GM23248 (cell line): ENCODE data around the gene PNMT. TPM values are rescaled to one million over a fixed set of nuclear protein-coding genes. Genes with fewer than 3 reads are reported as not detected.

Experiments used
- DNase-seq: peaks from one replicate; pipeline ENCODE4 v3.0.0-alpha.2; 2015
- H2AFZ ChIP-seq: fragments of 200-600 bp; sonication (generic); 2 replicates; pipeline ENCODE4 v1.6.1; 2016; ENCODE audit warnings: antibody characterized with exemption
- H3F3A ChIP-seq: fragments of 200-600 bp; sonication (generic); 2 replicates; pipeline ENCODE4 v1.6.1; 2016; ENCODE audit warnings: mild to moderate bottlenecking, antibody characterized with exemption, mixed run types; ENCODE audit not compliant: insufficient read depth
- H3K27ac ChIP-seq: fragments of 200-600 bp; sonication (generic); 2 replicates; pipeline ENCODE4 v1.5.1; 2016; ENCODE audit warnings: mild to moderate bottlenecking
- H3K27me3 ChIP-seq: fragments of 200-600 bp; sonication (generic); replicated peaks from 2 replicates; pipeline ENCODE4 v1.6.1; 2016; ENCODE audit warnings: mild to moderate bottlenecking; ENCODE audit not compliant: insufficient read depth
- H3K36me3 ChIP-seq: fragments of 200-600 bp; sonication (generic); 2 replicates; pipeline ENCODE4 v1.6.1; 2016; ENCODE audit warnings: low read depth, mild to moderate bottlenecking
- H3K4me1 ChIP-seq: fragments of 200-600 bp; sonication (generic); 2 replicates; pipeline ENCODE4 v1.6.1; 2016; ENCODE audit warnings: mild to moderate bottlenecking; ENCODE audit not compliant: insufficient read depth
- H3K4me2 ChIP-seq: fragments of 200-600 bp; sonication (generic); one replicate; pipeline ENCODE4 v1.6.1; 2016; ENCODE audit warnings: mild to moderate bottlenecking; ENCODE audit not compliant: unreplicated experiment
- H3K4me3 ChIP-seq: fragments of 200-600 bp; sonication (generic); 2 replicates; pipeline ENCODE4 v1.5.1; 2016; ENCODE audit warnings: mild to moderate bottlenecking
- H3K79me2 ChIP-seq: fragments of 200-600 bp; sonication (generic); 2 replicates; pipeline ENCODE4 v1.6.1; 2016; ENCODE audit warnings: mild to moderate bottlenecking; ENCODE audit not compliant: insufficient read depth
- H3K9ac ChIP-seq: fragments of 200-600 bp; sonication (generic); 2 replicates; pipeline ENCODE4 v1.6.1; 2016; ENCODE audit warnings: mild to moderate bottlenecking
- H3K9me2 ChIP-seq: fragments of 200-600 bp; sonication (generic); 2 replicates; pipeline ENCODE4 v1.6.1; 2016; ENCODE audit warnings: mixed run types, mild to moderate bottlenecking, moderate library complexity; ENCODE audit not compliant: insufficient read depth
- H3K9me3 ChIP-seq: fragments of 200-600 bp; sonication (generic); one replicate; pipeline ENCODE4 v1.6.1; 2017; ENCODE audit warnings: low read depth
- H4K20me1 ChIP-seq: fragments of 200-600 bp; sonication (generic); 2 replicates; pipeline ENCODE4 v1.6.0; 2016; ENCODE audit not compliant: insufficient read depth
- EZH2 ChIP-seq: fragments of 200-600 bp; sonication (generic); IDR thresholded peaks from 2 replicates; pipeline ENCODE4 v1.6.1; 2018; ENCODE audit warnings: antibody characterized with exemption, mild to moderate bottlenecking; ENCODE audit not compliant: insufficient read depth, poor library complexity, severe bottlenecking
- EZH2phosphoT487 ChIP-seq: fragments of 200-600 bp; sonication (generic); IDR thresholded peaks from 2 replicates; pipeline ENCODE4 v1.6.1; 2018; ENCODE audit warnings: antibody characterized with exemption, moderate library complexity, mild to moderate bottlenecking, low read depth; ENCODE audit not compliant: insufficient read depth
- WGBS, 2 experiments: methylation state at CpG; one replicate each; pipeline ENCODE4 v1.1.6; 2015 to 2017; ENCODE audit warnings: low lambda C conversion rate in 2 of 2, low coverage in 1 of 2; ENCODE audit errors: missing lambda C conversion rate in 2 of 2; 5-methylcytosine and 5-hydroxymethylcytosine counted together
- in situ Hi-C: fragments of 300-500 bp; cut with MboI; formaldehyde crosslinking; loops from 2 replicates; pipeline ENCODE4 v1.15.0; 2020
- polyA plus RNA-seq: library from polyadenylated mRNA; unstranded; fragments of >200 nt; fragmentation: Nextera tagmentation; extraction: Ambion mirVana; gene quantifications from 2 replicates; pipeline ENCODE4 v1.2.1, GENCODE V29; 2016
- total RNA-seq: library from RNA; depleted of rRNA; stranded (reverse); fragments of >200 nt; shearing (Covaris generic); gene quantifications from 2 replicates; pipeline ENCODE4 v1.2.3, GENCODE V29; 2014

Gene PNMT
- total and polyA plus RNA-seq, 2 experiments from 2014 or later = not detected

GRCh38 chr17:39699818-39700147, 31.5 kb downstream of the PNMT start, which contains the start of gene ERBB2:
TSS of gene ERBB2 (plus strand) at chr17:39700064. CDS start at chr17:39700239, 175 bp downstream.
- Histone ChIP-seq H4K20me1 (no peaks in the 10 kb centered on the region), H3F3A (no peaks in the 10 kb centered on the region), H3K4me3 (peak within 1 kb of the TSS; percentile 81), H3K9me2 (no peaks in the 10 kb centered on the region), H3K27ac (peak within 1 kb of the TSS; percentile 28; the same call in 1 of the 2 replicates), H3K4me2 (peak within 1 kb of the TSS; percentile 98), H3K9ac (peak within 1 kb of the TSS; percentile 85), H3K79me2 (peaks cover 58% of the 10 kb centered on the region), H3K9me3 (no peaks in the 10 kb centered on the region), H3K36me3 (no peaks in the 10 kb centered on the region), H3K4me1 (peaks cover 11% of the 10 kb centered on the region), H3K27me3 (no peaks in the 10 kb centered on the region), H2AFZ (peak within 1 kb of the TSS; percentile 97)
- in situ Hi-C loops = no loop called here
- peak; percentile 84 for DNase-seq
- TF ChIP-seq EZH2phosphoT487 (no peak), EZH2 (no peak)
- 1 to 3% methylated on average over 13 to 20 of the region's 20 CpGs for WGBS, 2 experiments

- Histone ChIP-seq H3K79me2 (peaks cover 64% of the 10 kb centered on the region), H3K27me3 (no peaks in the 10 kb centered on the region), H3F3A (no peaks in the 10 kb centered on the region), H3K4me1 (peaks cover 11% of the 10 kb centered on the region), H3K36me3 (no peaks in the 10 kb centered on the region), H4K20me1 (no peaks in the 10 kb centered on the region), H3K27ac (no peak overlapping the region), H3K9ac (peak overlapping the region; percentile 85), H3K9me3 (no peaks in the 10 kb centered on the region), H3K4me3 (peak overlapping the region; percentile 81), H2AFZ (peak overlapping the region; percentile 97), H3K4me2 (peak overlapping the region; percentile 98), H3K9me2 (no peaks in the 10 kb centered on the region)
- in situ Hi-C loops = no loop called here
- TF ChIP-seq EZH2 (no peak), EZH2phosphoT487 (no peak)
- DNase-seq = peak; percentile 64
- 1 to 2% methylated on average over 42 to 51 of the region's 57 CpGs for WGBS, 2 experiments
Observed at GRCh38 chr17:39700148-39700987, 32.1 kb downstream of the PNMT start.

GRCh38 chr17:39701012-39701783, 32.9 kb downstream of the PNMT start:
- DNase-seq = no peak
- Histone ChIP-seq H3K27me3 (no peaks in the 10 kb centered on the region), H4K20me1 (no peaks in the 10 kb centered on the region), H3K27ac (no peak overlapping the region), H3K9me2 (no peaks in the 10 kb centered on the region), H3K79me2 (peaks cover 70% of the 10 kb centered on the region), H3K9ac (peak overlapping the region; percentile 85), H3K4me2 (peak overlapping the region; percentile 98), H3K4me3 (peak overlapping the region; percentile 81), H3K36me3 (no peaks in the 10 kb centered on the region), H3F3A (no peaks in the 10 kb centered on the region), H3K4me1 (peaks cover 11% of the 10 kb centered on the region), H3K9me3 (no peaks in the 10 kb centered on the region), H2AFZ (no peak overlapping the region)
- in situ Hi-C loops = no loop called here
- TF ChIP-seq EZH2 = no peak
- TF ChIP-seq EZH2phosphoT487 = no peak
- WGBS, 2 experiments = 47 to 48% methylated on average over 10 of the region's 10 CpGs

GRCh38 chr17:39701784-39702422, 33.6 kb downstream of the PNMT start:
- 62 to 64% methylated on average over 4 of the region's 4 CpGs for WGBS, 2 experiments
- Histone ChIP-seq H3K9ac (peak overlapping the region; percentile 85), H3K4me3 (peak overlapping the region; percentile 81), H3K27me3 (no peaks in the 10 kb centered on the region), H3K4me2 (peak overlapping the region; percentile 98), H3K27ac (no peak overlapping the region), H3K4me1 (peaks cover 11% of the 10 kb centered on the region), H3K9me3 (no peaks in the 10 kb centered on the region), H3K36me3 (no peaks in the 10 kb centered on the region), H3K9me2 (no peaks in the 10 kb centered on the region), H4K20me1 (no peaks in the 10 kb centered on the region), H3F3A (no peaks in the 10 kb centered on the region), H3K79me2 (peaks cover 74% of the 10 kb centered on the region), H2AFZ (no peak overlapping the region)
- TF ChIP-seq EZH2 (no peak), EZH2phosphoT487 (no peak)
- in situ Hi-C loops = no loop called here
- no peak for DNase-seq
